CD4-positive, alpha-beta T cell treated with Interleukin-4 for 4 hours (primary cell): Measurements from ENCODE around the gene CSMD2.

ENCODE experiments used
- DNase-seq: peaks from one replicate; pipeline ENCODE4 v3.0.0-alpha.2; 2020

Gene CSMD2

GRCh38 chr1:33706634-33707255 lies 458.3 kb downstream of the CSMD2 start:
- DNase-seq, result no peak

GRCh38 chr1:33703464-33703863 lies 461.6 kb downstream of the CSMD2 start:
- no peak for DNase-seq

- DNase-seq, result no peak
Observed at GRCh38 chr1:33698361-33699035, 466.5 kb downstream of the CSMD2 start.

- no peak for DNase-seq
Observed at GRCh38 chr1:33697816-33698215, 467.2 kb downstream of the CSMD2 start.

- no peak for DNase-seq
Observed at GRCh38 chr1:33696962-33697361, 468.1 kb downstream of the CSMD2 start.

GRCh38 chr1:33696311-33696710 lies 468.7 kb downstream of the CSMD2 start:
- DNase-seq, result no peak

GRCh38 chr1:33692206-33693188 lies 472.5 kb downstream of the CSMD2 start:
- DNase-seq, result no peak

GRCh38 chr1:33687000-33687399 lies 478.0 kb downstream of the CSMD2 start:
- DNase-seq, result no peak

- no peak for DNase-seq
Observed at GRCh38 chr1:33686551-33686950, 478.5 kb downstream of the CSMD2 start.

- DNase-seq, result no peak
Observed at GRCh38 chr1:33685256-33685655, 479.8 kb downstream of the CSMD2 start.

- no peak for DNase-seq
Observed at GRCh38 chr1:33684396-33685179, 480.4 kb downstream of the CSMD2 start.

GRCh38 chr1:33683913-33684312 lies 481.1 kb downstream of the CSMD2 start:
- no peak for DNase-seq

GRCh38 chr1:33682371-33682770 lies 482.7 kb downstream of the CSMD2 start:
- DNase-seq, result no peak

GRCh38 chr1:33680281-33680840 lies 484.7 kb downstream of the CSMD2 start:
- no peak for DNase-seq

- no peak for DNase-seq
Observed at GRCh38 chr1:33670567-33670966, 494.5 kb downstream of the CSMD2 start.

- no peak for DNase-seq
Observed at GRCh38 chr1:33668695-33669094, 496.3 kb downstream of the CSMD2 start.

GRCh38 chr1:33667386-33668282 lies 497.4 kb downstream of the CSMD2 start:
- no peak for DNase-seq

- no peak for DNase-seq
Observed at GRCh38 chr1:33666616-33667015, 498.4 kb downstream of the CSMD2 start.

- DNase-seq, result no peak
Observed at GRCh38 chr1:33661811-33662454, 503.1 kb downstream of the CSMD2 start.

- DNase-seq, result no peak
Observed at GRCh38 chr1:33660956-33661355, 504.1 kb downstream of the CSMD2 start.

GRCh38 chr1:33660244-33660643 lies 504.8 kb downstream of the CSMD2 start:
- DNase-seq, result no peak
